ENCODE measurements around the gene DAPK2. TPM values are rescaled to one million over a fixed set of nuclear protein-coding genes. Genes with fewer than 3 reads are reported as not detected.

Gene DAPK2
- total and polyA plus RNA-seq, 2 experiments from 2014 or later: 0.51 to 1.4 TPM

- no peak overlapping the region for H3K4me3 ChIP-seq
- H3K9me3 ChIP-seq (ENCODE audit: low read depth): no peaks in the 10 kb centered on the region
- TF ChIP-seq CTCF (IDR thresholded peaks at IDR 0.05; ENCODE audit: low read depth, low read length): no peak
- H3K4me1 ChIP-seq (ENCODE audit: low read depth): peaks cover 4% of the 10 kb centered on the region
- no peaks in the 10 kb centered on the region for H3K36me3 ChIP-seq
- no peak for DNase-seq (ENCODE audit: low read depth in 1 of 2, low spot score in 1 of 2)
- no peaks in the 10 kb centered on the region for H3K27me3 ChIP-seq
- no peak overlapping the region for H3K27ac ChIP-seq
Observed at GRCh38 chr15:64035525-64035924, 10.8 kb downstream of the DAPK2 start.

GRCh38 chr15:64034519-64034918, 11.8 kb downstream of the DAPK2 start:
- Histone ChIP-seq H3K27me3 (no peaks in the 10 kb centered on the region), H3K36me3 (no peaks in the 10 kb centered on the region), H3K9me3 (ENCODE audit: low read depth) (no peaks in the 10 kb centered on the region), H3K27ac (no peak overlapping the region), H3K4me3 (no peak overlapping the region), H3K4me1 (ENCODE audit: low read depth) (peaks cover 4% of the 10 kb centered on the region)
- DNase-seq (ENCODE audit: low read depth in 1 of 2, low spot score in 1 of 2): no peak
- no peak for TF ChIP-seq CTCF (IDR thresholded peaks at IDR 0.05; ENCODE audit: low read depth, low read length)

- no peaks in the 10 kb centered on the region for H3K36me3 ChIP-seq
- peaks cover 4% of the 10 kb centered on the region for H3K4me1 ChIP-seq (ENCODE audit: low read depth)
- TF ChIP-seq CTCF (IDR thresholded peaks at IDR 0.05; ENCODE audit: low read depth, low read length): no peak
Observed at GRCh38 chr15:64032329-64032728, 14.0 kb downstream of the DAPK2 start.

GRCh38 chr15:64030123-64030522, 16.2 kb downstream of the DAPK2 start:
- H3K36me3 ChIP-seq: no peaks in the 10 kb centered on the region
- H3K27ac ChIP-seq: no peak overlapping the region
- H3K4me3 ChIP-seq: no peak overlapping the region
- H3K9me3 ChIP-seq (ENCODE audit: low read depth): no peaks in the 10 kb centered on the region
- DNase-seq (ENCODE audit: low read depth in 1 of 2, low spot score in 1 of 2): no peak
- TF ChIP-seq CTCF (IDR thresholded peaks at IDR 0.05; ENCODE audit: low read depth, low read length): no peak
- no peaks in the 10 kb centered on the region for H3K27me3 ChIP-seq
- H3K4me1 ChIP-seq (ENCODE audit: low read depth): peaks cover 4% of the 10 kb centered on the region

More at GRCh38 chr15:64032329-64032728, 14.0 kb downstream of the DAPK2 start:
- DNase-seq (ENCODE audit: low read depth in 1 of 2, low spot score in 1 of 2): peak in 1 of 2 donors; percentile 75
- H3K9me3 ChIP-seq (ENCODE audit: low read depth): no peaks in the 10 kb centered on the region
- peak overlapping the region; percentile 41 for H3K27ac ChIP-seq
- H3K4me3 ChIP-seq: no peak overlapping the region
- no peaks in the 10 kb centered on the region for H3K27me3 ChIP-seq

- Histone ChIP-seq H3K9me3 (ENCODE audit: low read depth) (no peaks in the 10 kb centered on the region), H3K36me3 (no peaks in the 10 kb centered on the region), H3K4me1 (ENCODE audit: low read depth) (peaks cover 4% of the 10 kb centered on the region), H3K27ac (no peak overlapping the region), H3K4me3 (no peak overlapping the region), H3K27me3 (no peaks in the 10 kb centered on the region)
- DNase-seq (ENCODE audit: low read depth in 1 of 2, low spot score in 1 of 2): no peak
- no peak for TF ChIP-seq CTCF (IDR thresholded peaks at IDR 0.05; ENCODE audit: low read depth, low read length)
Observed at GRCh38 chr15:64029633-64030032, 16.7 kb downstream of the DAPK2 start.

GRCh38 chr15:64029110-64029509, 17.2 kb downstream of the DAPK2 start:
- Histone ChIP-seq H3K9me3 (ENCODE audit: low read depth) (no peaks in the 10 kb centered on the region), H3K27ac (no peak overlapping the region), H3K27me3 (no peaks in the 10 kb centered on the region), H3K36me3 (no peaks in the 10 kb centered on the region), H3K4me3 (no peak overlapping the region), H3K4me1 (ENCODE audit: low read depth) (peaks cover 4% of the 10 kb centered on the region)
- DNase-seq (ENCODE audit: low read depth in 1 of 2, low spot score in 1 of 2): no peak
- no peak for TF ChIP-seq CTCF (IDR thresholded peaks at IDR 0.05; ENCODE audit: low read depth, low read length)

Measured in cardiac muscle cell (in vitro differentiated cells and primary cell).